ENCODE data around the gene TBCD. TPM values are rescaled to one million over a fixed set of nuclear protein-coding genes. Genes with fewer than 3 reads are reported as not detected.
"Not testable (repeated sequence)": the region's sequence is repeated elsewhere in the genome, so short reads cannot be mapped to it uniquely, and the experiment has no call there.

Gene TBCD
- total RNA-seq, 4 donors from 2014 or later = 49.7 to 119 (median 71.5) TPM

- Histone ChIP-seq H3K4me1 (no peaks in the 10 kb centered on the region), H3K27me3 (no peaks in the 10 kb centered on the region), H3K36me3 (peaks cover 23% of the 10 kb centered on the region), H3K9me3 (peaks cover 23% of the 10 kb centered on the region), H3K4me3 (no peak overlapping the region), H3K27ac (no peak overlapping the region)
- peak in 1 of 2 donors; percentile 36 for DNase-seq (ENCODE audit: low spot score in 2 of 2)
- 96% methylated on average over 20 of the region's 20 CpGs for WGBS
- no peak for TF ChIP-seq POLR2AphosphoS5 (IDR thresholded peaks at IDR 0.05)
- no peak for TF ChIP-seq POLR2A (IDR thresholded peaks at IDR 0.05)
- no peak for TF ChIP-seq EP300 (IDR thresholded peaks at IDR 0.05)
- no peak for TF ChIP-seq CTCF (IDR thresholded peaks at IDR 0.05)
Observed at GRCh38 chr17:82949361-82949760, 197.5 kb downstream of the TBCD start.

DNA sequence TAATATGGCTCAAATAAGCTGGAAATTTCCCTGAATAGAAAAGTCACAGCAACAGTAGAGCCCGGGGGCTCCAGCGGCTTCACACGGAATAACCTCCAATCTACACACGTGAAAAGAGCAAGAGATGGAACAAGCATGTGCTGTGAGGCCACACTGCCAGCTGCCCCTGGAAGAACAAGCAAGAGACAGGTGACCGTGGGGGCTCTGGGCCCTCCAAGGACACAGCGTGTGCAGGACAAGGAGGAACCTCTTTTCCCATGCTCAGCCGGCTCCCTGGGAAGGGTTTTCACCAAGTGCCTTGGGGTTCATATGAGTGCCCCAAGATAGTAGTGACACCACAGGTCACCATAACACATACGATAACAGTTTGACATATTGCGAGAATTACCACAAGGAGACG is 198.1 kb downstream of the TBCD start:
- WGBS = 97% methylated on average over 10 of the region's 10 CpGs
- Histone ChIP-seq H3K27ac (no peak overlapping the region), H3K36me3 (peaks cover 19% of the 10 kb centered on the region), H3K4me1 (no peaks in the 10 kb centered on the region), H3K4me3 (no peak overlapping the region), H3K9me3 (peaks cover 20% of the 10 kb centered on the region), H3K27me3 (no peaks in the 10 kb centered on the region)
- TF ChIP-seq POLR2A (IDR thresholded peaks at IDR 0.05) (no peak), CTCF (IDR thresholded peaks at IDR 0.05) (no peak), EP300 (IDR thresholded peaks at IDR 0.05) (no peak), POLR2AphosphoS5 (IDR thresholded peaks at IDR 0.05) (no peak)
- peak in 1 of 2 donors; percentile 48 for DNase-seq (ENCODE audit: low spot score in 2 of 2)

DNA sequence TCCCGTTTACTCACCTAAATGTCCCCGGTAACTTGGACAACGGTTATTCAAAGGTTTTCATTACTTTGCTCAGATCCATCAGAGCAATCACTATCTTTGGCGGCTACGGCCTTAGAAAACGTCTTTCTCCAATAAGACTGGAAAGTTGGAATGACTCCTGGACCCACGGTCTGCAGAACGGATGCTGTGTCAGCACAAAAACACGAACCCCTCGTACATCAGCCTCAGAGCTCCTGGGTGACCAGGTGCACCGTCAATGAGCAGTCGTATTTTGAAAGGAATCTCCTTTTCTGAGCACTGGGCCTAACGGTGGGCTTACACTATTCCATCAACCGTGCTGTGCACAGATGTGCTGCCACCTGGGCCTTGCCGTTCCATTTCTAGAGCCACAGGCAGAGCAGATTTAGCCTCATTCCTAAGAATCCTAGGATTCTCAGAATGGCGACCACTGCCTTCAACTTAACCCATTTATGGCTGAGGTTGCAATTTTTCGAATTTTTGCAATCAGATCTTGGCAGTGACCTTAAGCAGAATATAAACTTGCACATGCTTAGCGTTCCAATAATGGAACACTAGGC is 198.7 kb downstream of the TBCD start:
- DNase-seq (ENCODE audit: low spot score in 2 of 2) = peak in 1 of 2 donors; percentile 44

GRCh38 chr17:82952019-82952418 is 200.2 kb downstream of the TBCD start:
- Histone ChIP-seq H3K9me3 (peaks cover 9% of the 10 kb centered on the region), H3K4me1 (no peaks in the 10 kb centered on the region)

More for the DNA sequence above, 198.7 kb downstream of the TBCD start:
- Histone ChIP-seq H3K4me3 (no peak overlapping the region), H3K4me1 (no peaks in the 10 kb centered on the region), H3K36me3 (peaks cover 13% of the 10 kb centered on the region), H3K27me3 (no peaks in the 10 kb centered on the region), H3K27ac (no peak overlapping the region), H3K9me3 (peaks cover 14% of the 10 kb centered on the region)
- WGBS = 86% methylated on average over 18 of the region's 18 CpGs
- no peak for TF ChIP-seq CTCF (IDR thresholded peaks at IDR 0.05)
- TF ChIP-seq EP300 (IDR thresholded peaks at IDR 0.05) = no peak
- TF ChIP-seq POLR2A (IDR thresholded peaks at IDR 0.05) = no peak
- no peak for TF ChIP-seq POLR2AphosphoS5 (IDR thresholded peaks at IDR 0.05)

GRCh38 chr17:82955106-82955505 is 203.2 kb downstream of the TBCD start:
- not testable (repeated sequence) for H3K27ac ChIP-seq; H3K4me1 ChIP-seq; H3K27me3 ChIP-seq; H3K36me3 ChIP-seq; H3K4me3 ChIP-seq; DNase-seq (ENCODE audit: low spot score in 2 of 2); H3K9me3 ChIP-seq
- WGBS = 84% methylated on average over 3 of the region's 3 CpGs

More at GRCh38 chr17:82952019-82952418, 200.2 kb downstream of the TBCD start:
- TF ChIP-seq POLR2AphosphoS5 (IDR thresholded peaks at IDR 0.05) (no peak), POLR2A (IDR thresholded peaks at IDR 0.05) (no peak), EP300 (IDR thresholded peaks at IDR 0.05) (no peak), CTCF (IDR thresholded peaks at IDR 0.05) (no peak)
- DNase-seq (ENCODE audit: low spot score in 2 of 2) = peak; percentile 37 to 41
- no peak overlapping the region for H3K27ac ChIP-seq
- no peak overlapping the region for H3K4me3 ChIP-seq
- H3K36me3 ChIP-seq = peaks cover 11% of the 10 kb centered on the region
- 97% methylated on average over 13 of the region's 13 CpGs for WGBS
- H3K27me3 ChIP-seq = no peaks in the 10 kb centered on the region

- WGBS = 93% methylated on average over 4 of the region's 4 CpGs
- H3K27ac ChIP-seq; H3K4me3 ChIP-seq; H3K27me3 ChIP-seq; H3K4me1 ChIP-seq; DNase-seq (ENCODE audit: low spot score in 2 of 2); H3K9me3 ChIP-seq; H3K36me3 ChIP-seq: not testable (repeated sequence)
Observed at GRCh38 chr17:82955627-82956026, 203.8 kb downstream of the TBCD start.
